AG20443 (cell line): Measurements from ENCODE around the gene MARCKSL1.
A peak's percentile ranks its signal among the peaks of the same experiment; 100 is the strongest.
"Not testable (repeated sequence)": the region's sequence is repeated elsewhere in the genome, so short reads cannot be mapped to it uniquely, and the experiment has no call there.

Source experiments
- DNase-seq: peaks from one replicate; pipeline ENCODE4 v3.0.0; 2012; ENCODE audit warnings: low spot score, mixed read lengths

Gene MARCKSL1, protein sequence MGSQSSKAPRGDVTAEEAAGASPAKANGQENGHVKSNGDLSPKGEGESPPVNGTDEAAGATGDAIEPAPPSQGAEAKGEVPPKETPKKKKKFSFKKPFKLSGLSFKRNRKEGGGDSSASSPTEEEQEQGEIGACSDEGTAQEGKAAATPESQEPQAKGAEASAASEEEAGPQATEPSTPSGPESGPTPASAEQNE

DNA sequence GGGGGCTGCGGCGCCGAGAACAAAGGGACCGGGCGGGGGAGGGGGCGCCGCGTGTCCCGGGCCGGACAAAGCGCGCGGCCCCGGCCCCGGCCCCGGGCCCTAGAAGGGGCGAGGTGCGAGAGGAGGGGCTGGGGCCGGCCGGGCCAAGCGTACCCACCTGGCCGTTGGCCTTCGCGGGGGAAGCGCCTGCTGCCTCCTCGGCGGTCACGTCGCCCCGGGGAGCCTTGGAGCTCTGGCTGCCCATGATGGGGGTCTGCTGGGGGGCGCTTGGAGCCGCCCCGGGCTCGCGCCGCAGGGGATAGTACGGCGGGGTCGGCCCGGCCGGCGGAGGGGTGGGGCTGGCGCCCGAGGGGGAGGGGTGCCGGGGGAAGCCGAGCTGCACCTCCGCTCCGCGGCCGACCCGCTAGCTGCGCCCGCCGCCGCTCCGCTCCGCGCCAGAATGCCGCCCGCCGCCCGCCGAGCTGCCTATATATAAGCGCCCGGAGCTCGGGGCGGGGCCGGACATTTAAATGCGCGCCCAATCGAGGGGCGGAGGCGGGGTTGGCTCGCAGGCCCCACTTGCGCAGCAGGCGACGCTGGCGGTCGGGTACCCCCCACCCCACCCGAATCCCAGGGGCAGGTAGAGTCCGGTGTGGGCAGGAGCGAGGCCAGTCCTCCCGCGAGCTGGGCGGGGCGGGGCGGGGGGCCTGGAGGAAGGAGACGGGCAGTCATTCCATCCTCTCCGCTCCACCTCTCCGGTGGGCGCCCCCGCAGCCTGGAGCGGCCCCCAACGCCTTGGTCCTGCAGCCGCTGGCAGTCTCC is at the start of gene MARCKSL1:
Gene MARCKSL1 (minus strand): TSS at position 444 of the 801 bp plus-strand sequence. CDS start 200 bp downstream, at position 244.
- peak; percentile 83 for DNase-seq

DNA sequence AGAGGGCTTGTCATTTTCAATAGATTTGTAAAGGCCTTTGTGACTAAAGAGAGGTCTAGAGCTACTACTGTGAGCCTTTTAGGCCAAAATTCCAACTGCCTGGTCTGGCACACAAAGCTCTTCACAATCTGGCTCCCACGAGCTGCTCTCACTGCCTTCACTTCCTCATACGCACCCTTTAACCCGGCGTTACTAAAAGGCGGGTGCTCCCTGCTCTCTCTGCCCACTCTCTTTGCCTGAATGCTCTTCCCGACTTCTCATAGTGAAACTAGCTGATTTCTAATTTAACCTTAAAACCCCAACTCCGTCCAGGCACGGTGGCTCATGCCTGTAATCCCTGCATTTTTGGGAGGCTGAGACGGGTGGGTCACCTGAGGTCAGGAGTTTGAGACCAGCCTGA is 44.0 kb upstream of the MARCKSL1 start:
- no peak for DNase-seq

DNA sequence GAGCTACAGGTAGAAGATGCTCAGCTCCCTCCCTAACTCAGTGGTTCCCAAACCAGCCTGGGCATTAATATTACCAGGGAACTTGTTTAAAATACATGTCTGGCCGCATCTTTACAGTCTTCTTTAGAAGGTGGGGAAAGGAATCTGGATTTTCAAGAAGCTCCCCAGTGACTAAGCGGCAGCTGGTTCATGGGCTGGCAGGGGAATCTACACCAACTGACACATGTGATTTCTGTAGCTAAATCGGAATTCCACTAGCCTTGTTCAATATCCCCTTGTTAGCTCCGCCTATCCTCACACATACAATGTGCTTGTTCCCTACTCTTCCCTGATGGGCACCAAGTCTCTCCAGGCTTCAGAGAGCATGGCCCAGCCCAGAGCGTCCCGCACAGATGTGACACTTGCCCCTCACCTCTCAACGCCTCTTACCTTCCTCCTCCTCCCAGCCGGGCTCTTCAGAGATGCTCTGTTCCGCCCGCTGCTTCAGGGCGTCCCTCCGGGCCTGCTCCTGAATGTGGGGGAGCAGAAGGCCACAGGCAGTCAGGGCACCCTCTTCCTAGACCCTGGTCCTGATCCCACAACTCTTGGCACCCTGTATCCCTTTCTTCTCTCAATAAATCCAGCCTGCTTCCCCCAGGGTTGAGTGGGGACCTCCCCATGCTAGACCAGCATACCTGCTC is 41.6 kb upstream of the MARCKSL1 start:
- no peak for DNase-seq

DNA sequence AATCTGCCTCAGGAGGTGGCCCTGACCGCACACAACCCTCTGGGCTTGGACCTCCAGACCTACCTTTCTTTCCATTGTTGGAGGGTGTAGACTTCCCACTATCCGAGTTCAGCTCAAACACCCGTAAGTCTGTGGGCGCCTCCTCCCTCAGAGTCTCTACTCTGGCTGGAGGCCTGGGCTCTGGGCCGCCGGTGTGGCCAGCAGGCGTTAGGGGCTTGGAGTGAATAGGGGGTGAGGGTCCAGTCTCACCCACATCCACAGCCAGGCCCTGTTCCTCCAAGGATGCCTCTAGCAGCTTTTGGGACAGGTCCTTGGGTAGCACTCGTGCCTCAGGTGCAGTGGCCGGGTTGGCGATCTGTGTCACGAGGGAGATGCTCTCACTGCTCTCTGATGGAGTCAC is 40.2 kb upstream of the MARCKSL1 start:
- DNase-seq: no peak

DNA sequence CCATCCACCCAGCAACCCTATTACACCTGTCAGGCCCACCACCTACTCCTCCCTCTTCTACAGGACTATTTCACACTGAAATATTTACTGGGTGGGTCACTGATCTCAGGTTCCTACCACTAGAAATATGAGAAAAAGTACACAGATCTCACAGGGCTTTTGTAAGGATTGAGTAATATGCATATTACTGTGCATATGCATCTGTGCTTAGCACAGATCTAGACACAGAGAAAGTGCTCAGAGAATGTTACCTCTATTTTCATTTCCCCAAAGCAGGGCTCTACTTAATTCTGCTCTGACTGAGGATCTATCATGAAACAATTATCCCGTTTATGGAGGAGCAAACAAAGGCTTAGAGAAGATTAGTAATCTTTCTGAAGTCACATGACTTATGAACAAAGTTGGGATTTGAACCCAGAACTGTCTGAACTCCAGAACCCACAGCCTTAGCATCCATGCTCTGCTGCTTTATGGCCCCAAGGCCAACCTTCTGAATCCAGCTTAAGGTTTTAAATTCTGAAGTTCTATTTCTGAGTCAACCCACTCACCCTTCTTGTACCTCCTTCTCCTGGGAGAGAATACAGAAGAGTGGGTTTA is 38.1 kb upstream of the MARCKSL1 start:
- DNase-seq: no peak

DNA sequence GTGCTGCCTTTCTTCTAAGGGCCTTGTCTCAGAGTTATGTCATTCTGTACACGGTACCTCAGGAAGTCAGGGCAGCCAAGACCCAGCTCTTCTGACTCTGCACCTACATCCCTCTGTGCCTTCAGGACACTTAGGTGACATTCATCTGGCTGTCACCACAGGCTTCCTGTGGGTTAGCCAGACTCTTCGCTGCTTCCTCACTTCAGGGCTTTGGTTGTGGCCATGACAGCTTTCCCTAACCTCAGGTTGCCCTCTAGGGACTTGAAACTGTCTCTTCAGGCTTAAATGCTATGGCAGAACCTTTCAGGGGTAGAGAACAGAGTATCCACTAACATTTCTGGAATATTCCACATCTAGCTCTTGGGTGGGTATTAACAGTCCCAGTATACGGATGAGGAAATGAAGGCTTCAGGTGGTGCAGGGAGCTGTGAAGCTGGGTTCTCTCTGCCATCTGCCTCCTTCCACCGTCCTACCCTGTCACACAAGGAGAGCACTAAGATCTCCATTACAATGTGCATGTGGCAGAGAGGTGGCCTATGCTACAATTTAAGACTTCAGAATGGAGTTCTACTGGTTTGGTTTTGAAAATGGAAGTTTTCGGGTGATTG is 36.2 kb upstream of the MARCKSL1 start:
- DNase-seq: no peak

DNA sequence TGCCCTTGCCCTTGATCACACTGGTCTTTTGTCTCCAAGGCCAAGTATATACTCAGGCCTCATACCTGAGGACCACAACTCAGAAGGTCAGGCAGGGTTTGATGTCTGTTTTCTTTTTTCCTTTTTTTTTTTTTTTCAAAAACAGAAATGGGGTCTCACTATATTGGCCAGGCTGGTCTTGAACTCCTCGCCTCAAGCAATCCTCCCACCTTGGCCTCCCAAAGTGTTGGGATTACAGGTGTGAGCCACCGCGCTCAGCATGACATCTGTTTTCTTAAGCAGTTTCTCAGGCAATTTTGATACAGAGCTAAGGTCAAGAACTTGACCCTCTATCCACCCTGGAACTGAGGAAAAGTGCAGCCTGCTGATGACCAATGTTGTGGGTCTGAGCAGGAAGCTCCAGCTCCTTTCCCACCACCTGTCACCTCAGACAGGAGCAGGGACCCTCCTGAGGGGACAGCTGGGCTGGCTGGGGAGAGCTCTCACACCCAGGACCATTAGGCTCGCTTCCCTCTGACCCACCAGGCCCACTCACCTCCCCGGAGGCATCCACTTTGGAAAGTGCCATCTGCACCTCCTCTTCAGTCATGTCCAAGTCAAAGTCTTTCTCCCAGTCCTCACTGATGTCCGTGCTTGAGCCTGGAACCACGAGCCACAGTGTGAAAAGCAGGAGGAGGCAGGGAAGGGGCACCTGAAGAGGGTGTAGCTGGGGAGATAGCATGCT is 32.0 kb upstream of the MARCKSL1 start:
- DNase-seq: no peak

DNA sequence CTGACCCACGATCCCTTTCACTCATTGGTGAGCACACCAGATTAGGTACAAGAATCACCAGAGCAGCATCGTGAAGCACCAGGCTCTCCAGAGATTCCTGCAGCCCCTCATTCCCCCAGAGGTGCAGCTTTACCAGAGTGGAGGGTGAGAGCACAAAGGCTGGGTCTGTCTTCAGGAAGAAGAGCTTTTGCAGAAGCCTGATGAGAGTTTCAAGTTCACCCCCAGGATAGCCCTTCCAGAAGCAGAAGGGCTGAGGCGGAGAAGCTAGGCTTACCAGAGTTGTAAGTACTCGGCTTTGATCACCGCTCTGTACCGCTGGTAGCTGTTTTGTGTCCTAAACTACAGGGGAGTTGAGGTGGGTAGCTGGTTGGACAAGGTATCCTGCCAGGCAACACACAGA is 29.4 kb upstream of the MARCKSL1 start:
- DNase-seq: no peak

DNA sequence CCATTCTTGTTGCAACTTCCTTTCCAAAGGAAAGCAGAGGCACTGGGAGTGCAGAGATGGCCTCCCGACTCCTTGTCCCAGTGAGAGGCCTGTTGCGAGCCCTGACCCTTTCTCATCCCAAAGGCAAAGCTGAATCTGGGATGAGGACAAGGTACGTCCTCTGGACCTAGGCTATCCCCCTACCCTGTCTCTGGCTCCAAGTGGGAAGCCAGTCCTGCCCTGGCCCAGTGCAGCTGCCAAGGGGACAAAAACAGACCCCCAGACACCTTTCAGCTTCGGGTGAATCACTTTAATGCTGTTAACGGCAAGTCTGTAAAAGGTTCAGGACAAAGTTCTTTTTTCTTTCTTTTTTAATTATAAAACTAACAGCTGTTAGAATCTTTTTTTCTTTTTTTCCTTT is 28.8 kb upstream of the MARCKSL1 start:
- DNase-seq: no peak

DNA sequence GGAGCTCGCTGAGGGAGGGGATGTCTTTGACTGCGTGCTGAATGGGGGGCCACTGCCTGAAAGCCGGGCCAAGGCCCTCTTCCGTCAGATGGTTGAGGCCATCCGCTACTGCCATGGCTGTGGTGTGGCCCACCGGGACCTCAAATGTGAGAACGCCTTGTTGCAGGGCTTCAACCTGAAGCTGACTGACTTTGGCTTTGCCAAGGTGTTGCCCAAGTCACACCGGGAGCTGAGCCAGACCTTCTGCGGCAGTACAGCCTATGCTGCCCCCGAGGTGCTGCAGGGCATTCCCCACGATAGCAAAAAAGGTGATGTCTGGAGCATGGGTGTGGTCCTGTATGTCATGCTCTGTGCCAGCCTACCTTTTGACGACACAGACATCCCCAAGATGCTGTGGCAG is 27.7 kb upstream of the MARCKSL1 start:
- DNase-seq: no peak

DNA sequence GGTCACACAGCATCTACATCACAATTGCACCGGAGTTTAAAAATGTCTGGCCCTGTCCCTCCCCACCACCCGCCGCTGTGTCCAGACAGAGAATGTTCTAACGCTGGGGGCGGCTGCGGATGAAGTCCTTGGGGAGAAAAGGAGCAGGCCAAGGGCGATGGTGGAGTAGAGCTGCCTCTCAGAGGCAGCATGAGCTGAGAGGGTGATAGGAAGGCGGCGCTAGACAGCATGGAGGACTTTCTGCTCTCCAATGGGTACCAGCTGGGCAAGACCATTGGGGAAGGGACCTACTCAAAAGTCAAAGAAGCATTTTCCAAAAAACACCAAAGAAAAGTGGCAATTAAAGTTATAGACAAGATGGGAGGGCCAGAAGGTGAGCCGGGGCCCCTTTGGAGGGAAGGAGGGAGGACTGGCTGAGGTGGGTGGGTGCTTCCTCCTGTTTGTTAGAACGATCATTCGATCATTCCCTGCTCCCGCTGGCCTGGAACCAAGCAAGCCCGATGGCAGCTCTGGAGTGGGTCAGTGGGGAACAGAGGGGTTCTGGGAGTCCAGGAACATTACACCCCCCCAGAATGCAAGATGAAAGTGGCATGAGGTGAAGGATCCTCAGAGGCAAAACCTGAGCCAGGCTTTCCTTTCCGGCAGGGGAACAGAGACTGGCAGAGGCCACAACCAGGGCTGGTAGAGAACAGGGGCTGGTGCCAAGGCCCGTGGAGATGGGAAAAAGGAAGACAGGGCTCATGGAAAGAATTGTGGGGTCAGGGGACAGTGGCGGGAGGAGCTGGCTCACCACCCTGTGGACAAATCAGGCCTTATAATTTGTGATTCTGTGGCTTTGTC is 26.7 kb upstream of the MARCKSL1 start, which contains the start of the genes FAM229A and TSSK3:
Gene FAM229A (minus strand): TSS at position 12 of the 840 bp plus-strand sequence. CDS start 394 bp downstream, outside the sequence.
Gene TSSK3 (plus strand): TSS at position 66 of the 840 bp plus-strand sequence. CDS start 163 bp downstream, at position 229.
- no peak for DNase-seq

DNA sequence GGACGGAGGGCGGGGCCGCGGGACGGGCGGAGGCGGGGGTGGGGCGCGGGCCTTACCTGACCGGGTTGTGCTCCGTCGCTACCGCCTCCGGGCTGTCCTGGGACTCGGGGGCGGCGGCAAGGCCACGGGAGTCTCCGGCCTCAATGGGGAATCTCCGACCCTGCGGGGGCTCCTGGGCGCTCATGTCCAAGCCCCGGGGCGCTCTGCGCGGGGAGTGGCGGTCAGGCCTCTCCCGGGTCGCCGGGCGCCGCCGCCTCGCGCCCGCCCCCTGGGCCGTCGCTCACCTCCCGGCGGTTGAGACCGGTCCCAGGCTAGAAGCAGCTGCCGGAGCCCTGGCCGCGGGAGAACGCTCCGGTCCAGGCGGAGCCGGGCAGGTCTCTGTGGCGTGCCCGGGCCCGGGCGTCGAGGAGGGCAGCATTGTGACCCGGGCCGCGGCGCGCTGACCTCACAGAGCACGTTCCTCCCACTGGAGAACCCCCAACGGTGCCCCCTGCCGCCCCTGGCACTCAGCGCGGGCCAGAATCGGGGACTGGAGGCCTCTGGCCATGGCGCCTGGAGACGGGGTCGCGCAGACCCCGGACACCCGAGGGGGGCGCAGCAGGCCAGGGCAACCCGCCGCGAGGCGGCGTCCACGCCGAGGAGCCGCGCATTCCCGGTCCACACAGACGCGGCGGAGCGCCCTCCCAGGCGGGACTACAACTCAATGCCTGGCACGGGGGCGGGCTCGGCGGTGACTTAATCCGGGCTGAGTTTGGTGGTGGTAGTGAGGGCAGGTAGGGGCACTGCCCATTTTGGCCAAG is 25.8 kb upstream of the MARCKSL1 start:
- DNase-seq: peak; percentile 77

DNA sequence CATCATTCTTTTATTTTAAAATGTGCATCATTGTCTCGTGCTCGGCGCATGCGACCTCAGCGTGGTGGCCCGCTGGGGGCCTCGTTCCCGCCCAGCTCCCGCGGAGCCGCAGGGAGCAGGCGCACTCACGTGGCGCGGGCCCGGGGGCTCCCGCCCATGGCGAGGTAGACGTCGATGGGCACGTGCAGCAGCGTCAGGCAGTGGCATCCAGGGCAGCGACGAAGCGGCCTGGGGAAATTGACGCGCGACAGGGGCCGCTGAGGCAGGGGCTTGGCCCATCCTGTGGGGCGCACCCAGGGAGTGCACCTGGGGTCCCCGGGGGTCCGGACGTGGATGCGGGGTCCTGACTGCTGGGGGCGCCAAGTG is 25.3 kb upstream of the MARCKSL1 start:
- no peak for DNase-seq

DNA sequence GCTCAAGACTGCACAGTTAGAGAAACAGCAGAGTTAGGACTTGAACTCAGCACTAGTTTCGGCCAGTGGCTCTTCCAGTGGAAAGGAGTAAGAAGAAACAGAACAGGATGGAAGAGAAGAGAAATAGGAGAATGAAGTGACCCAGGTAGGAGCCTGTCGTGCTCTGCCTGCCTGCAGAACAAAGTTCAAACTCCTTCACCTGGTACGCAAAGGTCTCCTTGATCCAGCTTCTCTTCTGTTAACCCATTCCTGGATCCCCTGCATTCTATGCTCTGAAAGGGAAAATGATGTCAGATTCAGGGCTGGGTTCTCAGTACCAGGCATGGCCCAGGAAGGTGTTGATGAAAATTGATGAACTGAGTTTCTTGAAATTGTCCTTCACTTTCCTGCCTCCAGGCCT is 22.4 kb upstream of the MARCKSL1 start:
- DNase-seq: no peak

DNA sequence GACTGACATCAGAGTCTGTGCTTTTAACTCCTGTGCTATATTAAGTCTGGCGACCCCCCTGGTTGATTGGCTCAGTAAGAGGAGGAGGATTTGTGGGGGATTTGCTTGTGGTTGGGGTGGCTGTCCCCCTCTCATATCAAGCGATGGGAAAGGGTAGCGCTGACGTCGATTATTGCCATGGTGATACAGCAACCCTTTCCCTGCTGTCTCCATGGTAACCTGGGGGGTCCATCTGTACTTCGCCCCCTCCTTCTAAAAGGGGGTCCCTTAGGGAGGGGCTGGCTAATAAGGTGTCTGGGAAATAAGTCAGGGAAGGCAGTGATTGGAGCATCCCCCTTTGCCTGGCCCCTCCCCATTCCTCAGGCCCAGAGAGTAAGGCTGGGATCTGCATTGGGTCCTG is 21.6 kb upstream of the MARCKSL1 start:
- no peak for DNase-seq

DNA sequence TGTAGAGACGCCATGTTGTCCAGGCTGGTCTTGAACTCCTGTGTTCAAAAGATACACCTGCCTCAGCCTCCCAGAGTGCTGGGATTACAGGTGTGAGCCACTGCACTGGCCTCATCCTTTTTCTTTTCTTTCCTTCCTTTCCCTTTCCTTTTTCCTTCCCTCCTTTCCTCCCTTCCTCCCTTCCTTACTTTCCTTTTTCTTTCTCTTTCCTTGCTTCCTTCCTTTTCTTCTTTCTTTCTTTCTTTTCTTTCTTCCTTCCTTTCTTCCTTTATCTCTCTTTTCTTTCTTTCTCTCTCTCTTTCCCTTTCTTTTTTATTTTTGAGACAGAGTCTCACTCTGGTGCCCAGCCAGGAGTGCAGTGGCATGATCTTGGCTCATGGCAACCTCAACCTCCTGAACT is 20.4 kb upstream of the MARCKSL1 start:
- no peak for DNase-seq

DNA sequence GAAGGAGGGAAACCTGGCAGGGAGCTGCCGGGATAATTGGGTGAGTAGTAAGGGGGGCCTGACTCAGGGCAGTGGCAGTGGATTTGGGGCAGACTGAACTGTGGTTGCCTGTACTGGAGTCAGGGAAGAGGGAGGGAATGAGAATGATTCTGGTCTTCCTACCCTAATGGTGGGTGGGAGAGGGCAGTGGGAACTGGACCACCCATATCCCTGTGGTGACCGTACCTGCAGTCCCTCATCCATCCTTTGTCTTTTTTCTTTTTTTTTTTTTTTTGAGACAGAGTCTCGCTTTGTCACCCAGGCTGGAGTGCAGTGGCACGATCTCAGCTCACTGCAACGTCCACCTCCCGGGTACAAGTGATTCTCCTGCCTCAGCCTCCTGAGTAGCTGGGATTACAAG is 19.7 kb upstream of the MARCKSL1 start:
- not testable (repeated sequence) for DNase-seq

DNA sequence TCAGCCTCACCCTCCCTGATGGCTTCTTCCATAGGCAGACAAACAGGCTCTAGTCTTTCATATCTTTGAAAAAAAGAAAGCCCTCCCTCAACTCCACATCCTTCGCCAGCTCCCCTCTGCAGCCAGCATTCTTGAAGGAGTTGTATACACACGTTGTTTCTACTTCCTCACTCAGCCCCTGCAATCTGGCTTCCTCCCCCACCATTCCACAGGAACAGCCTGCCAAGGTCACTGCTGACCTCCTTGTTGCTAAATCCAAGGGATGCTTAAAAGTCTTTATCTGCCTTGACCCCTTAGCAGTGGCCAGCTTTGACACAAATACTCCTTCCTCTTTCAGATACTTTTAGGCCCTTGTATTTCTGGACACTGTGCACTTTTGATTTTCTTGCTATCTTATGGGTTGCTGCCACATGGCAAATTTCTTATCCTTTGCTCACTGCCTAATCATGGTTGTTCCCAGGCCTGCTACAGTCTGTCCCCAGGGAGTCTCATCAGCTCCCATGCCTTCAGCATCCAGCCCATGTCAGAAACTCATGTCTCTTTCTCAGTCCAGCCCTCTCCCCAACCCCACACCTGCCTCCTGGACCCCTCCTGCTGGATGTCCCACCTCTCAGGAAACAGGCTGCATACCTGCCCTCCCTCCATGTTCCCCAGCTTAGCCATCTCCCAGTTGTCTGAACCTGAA is 18.0 kb upstream of the MARCKSL1 start:
- DNase-seq: no peak

DNA sequence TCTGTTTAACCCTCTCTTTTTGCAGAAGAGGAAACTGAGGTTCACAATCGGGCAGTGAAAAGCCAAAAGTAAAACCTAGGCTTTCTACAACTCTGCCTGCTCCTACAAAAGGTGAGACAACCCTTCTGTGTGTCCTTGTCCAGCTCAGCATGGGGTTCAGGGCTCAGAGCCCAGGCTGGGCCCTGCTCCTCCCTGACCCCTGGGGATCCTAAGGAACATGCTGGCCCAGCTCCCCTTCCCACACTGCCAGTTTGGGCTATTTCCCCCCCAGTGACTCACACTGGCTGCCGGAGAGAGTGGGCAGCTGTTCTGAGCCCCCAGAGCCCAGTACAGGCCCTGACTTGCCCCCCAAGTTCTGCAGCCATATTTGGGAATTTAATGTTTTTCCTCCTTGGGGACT is 17.4 kb upstream of the MARCKSL1 start:
- no peak for DNase-seq
